Stimulated activated CD4-positive, alpha-beta T cell treated with anti-CD3 and anti-CD28 coated beads, Interleukin-1b, Interleukin-23, amount 100 ng/mL, for 24 hours (primary cell): Measurements from ENCODE around the gene CDC5L.

Experiments
- DNase-seq, 4 experiments: peaks; one replicate each; pipeline ENCODE4 v3.0.0-alpha.2; 2020; ENCODE audit warnings: low read depth in 4 of 4, low spot score in 1 of 4

CDC5L gene

DNA sequence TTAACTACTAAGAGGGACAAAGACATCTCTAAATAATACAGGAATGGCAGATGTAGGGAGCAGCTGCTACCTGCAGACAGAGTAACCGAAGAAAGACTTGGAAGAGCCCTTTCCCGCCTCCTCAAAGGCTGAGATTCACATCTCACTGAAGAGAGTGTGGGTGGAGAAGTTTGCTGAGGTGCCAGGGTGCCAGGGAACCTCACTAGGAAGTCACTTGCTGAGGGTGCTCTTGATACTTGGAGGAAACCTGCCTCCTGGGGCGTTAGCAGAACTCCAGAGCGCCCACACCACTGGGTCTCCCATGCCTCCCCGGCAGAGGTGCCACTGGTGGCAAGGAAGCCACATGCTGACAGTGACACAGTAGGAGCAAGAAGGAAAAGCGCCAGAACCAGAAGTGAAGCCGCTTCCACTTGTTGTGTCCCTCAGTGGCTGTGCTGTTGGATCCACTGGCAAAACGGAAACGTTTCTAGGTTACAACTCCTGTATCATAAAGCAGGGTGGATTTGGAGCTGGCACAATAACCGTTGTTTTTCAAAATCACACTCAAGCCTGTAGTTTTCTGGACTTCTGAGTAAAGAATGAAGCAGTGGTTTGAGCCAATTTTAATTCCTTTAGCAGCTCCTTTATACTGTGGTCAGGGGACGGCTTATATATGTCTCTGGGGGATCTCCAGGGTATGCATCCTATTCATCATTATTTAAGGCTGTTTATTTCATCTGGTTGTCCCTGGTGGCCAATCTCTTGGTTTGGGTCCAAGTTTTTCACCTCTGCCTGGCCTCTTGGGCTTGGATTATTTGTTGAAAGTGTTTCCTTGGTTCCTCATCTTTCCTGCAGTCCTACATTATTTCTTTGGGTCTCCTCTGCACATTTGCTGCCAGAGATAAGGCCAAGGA is 64.5 kb downstream of the CDC5L start:
- DNase-seq = no peak

DNA sequence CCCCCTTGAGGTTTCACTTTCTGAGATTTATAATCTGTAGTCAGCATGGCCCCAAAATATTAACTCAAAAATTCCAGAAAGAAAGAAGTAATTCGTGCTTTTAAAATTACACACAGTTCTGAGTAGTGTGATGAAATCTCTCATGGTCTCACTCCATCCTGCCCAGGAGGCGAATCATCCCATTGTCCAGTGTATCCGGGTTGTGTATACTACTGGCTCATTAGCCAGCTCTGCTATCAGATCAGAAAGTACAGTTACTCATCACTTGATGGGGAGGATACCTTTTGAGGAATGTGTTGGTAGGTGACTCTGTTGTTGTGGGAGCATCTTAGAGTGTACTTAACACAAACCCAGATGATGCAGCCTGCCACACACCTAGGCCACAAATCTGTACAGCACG is 65.2 kb downstream of the CDC5L start:
- DNase-seq = no peak

DNA sequence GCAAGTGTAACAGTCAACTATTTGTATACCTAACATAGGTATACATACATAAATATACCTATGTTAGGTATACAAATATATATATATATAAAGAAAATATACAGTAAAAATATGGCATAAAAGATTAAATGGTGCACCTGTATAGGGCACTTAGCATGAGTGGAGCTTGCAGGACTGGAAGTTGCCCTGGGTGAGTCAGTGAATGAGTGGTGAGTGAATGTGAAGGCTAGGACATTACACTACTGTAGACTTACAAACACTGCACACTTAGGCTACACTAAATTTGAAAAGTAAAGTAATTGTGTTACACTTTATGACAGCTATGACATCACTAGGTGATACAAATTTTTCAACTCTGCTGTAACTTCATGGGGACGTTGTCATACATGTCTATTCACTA is 65.6 kb downstream of the CDC5L start:
- DNase-seq = no peak

DNA sequence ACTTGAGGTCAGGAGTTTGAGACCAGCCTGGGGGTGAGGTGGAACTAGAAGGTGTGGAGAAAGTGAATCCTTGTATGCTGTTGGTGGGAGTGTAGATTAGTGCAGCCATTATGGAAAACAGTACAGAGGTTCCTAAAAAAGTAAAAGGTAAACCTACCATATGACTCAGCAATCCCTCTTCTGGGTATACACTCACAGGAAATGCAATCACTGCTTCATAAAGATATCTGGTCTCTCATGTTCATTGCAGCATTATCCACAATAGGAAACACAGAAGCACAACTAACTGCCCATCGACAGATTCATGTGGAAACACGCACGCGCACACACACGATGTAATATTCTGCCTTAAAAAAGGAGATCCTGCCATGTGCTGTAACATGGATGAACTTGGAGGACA is 66.7 kb downstream of the CDC5L start:
- DNase-seq = no peak

DNA sequence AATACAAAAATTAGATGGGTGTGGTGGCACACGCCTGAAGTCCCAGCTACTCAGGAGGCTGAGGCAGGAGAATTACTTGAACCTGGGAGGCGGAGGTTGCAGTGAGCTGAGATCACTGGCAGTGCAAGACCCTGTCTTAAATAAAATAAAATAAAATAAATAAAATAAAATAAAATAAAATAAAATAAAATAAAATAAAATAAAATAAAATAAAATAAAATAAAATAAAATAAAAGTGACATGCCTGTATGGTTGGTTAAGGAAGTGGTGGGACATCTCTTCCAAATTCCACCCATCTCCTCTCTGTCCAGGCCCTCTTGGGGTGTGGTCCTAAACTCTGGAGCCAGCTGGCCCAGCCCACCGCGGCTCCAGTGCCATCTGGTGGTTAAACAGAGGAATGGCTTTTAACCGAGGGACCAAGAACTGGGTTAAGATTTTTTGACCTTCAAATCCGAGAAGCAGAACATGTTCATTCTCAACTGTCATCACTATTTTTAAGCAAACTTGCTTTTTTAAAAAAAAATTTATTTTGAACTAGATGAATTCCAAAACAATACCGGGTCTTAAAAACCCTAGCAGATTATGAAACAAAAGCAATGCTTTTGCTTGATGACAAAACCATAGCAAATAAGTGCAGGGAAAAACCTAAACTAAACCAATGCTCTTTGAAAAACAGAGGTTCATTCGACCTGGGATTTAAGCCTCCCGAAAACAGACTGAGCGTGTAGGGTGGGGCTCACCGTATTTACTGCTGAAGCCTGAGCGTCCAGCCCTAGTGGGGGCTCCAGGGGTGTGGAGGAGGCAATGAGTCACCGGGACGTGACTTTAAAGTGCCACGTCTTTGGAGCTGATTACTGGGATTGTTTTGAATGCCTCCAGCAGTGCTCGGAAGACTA is 68.8 kb downstream of the CDC5L start:
- DNase-seq = peak in 2 of 4 experiments; percentile 13 to 18

DNA sequence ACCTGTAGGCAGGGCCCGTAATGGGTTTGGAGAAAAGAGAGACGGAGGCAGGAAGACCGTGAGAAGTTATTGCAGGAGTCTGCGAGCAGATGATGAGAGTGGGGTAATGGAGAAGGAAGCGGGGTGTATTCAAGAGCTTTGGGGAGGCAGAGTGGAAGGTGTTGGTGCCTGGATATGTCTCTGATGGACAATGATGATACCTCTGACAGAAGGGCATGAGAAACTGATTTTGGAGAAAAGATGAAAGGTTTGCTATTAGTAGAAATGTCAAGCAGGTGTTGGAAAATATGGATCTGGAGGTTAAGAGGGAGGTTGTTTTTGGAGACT is 69.4 kb downstream of the CDC5L start:
- DNase-seq = no peak

DNA sequence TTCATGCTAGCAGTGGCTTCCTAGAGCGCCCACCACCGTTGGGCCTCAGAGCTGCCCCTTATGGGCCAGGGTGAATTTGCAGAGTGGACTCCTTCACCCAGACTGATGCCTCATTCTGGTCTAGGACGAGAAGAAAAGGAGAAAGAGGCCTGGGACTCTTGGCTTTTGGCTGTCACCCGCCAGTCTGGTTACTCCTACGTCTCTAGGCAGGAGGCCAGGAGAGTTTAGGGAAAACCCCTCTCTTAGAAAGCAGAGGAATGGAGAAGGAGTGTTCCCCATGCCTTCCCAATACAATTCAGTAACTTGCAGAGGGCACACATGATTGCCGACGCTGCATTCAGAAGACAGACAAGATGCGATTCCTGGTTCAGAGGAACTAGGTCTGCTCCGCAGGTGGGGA is 70.1 kb downstream of the CDC5L start:
- no peak for DNase-seq

DNA sequence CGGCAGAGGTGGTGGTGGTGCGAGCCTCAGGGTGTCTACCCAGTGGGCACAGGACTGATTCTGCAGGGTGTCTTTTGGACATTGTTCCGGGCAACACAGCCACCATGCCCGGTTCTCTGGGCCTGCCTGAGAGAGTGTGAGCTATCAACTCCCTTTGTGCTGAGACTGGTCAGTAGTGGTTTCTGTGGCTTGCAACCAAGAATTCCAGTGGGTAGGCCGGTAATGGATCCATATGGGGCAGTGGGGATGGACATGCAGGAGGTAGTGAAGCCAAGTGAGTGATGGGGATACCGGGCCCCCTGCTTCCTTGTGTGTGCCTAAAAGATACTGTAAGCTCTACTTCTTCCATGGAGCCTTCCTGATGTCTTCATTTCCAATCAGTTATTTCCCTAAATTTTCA is 71.0 kb downstream of the CDC5L start:
- no peak for DNase-seq

DNA sequence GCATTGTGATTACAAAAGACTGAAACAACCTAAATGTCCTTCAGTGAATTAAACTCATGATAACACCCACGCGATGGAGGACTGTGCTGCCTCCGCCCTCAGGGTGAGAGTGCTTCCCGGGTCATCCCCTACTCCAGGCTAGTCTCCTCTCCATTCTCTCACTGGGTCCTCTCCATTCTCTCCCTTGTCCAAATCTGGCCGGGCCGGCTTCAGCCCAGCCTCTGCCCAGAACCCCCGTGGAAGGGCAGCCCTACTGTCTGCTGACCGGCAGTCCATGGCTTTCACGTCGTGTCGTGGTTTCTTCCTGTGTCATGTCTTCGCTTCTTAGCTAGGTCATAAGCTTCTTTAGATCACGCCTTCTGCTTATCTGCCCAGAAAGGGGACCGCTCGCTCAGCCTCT is 74.8 kb downstream of the CDC5L start:
- DNase-seq = no peak

DNA sequence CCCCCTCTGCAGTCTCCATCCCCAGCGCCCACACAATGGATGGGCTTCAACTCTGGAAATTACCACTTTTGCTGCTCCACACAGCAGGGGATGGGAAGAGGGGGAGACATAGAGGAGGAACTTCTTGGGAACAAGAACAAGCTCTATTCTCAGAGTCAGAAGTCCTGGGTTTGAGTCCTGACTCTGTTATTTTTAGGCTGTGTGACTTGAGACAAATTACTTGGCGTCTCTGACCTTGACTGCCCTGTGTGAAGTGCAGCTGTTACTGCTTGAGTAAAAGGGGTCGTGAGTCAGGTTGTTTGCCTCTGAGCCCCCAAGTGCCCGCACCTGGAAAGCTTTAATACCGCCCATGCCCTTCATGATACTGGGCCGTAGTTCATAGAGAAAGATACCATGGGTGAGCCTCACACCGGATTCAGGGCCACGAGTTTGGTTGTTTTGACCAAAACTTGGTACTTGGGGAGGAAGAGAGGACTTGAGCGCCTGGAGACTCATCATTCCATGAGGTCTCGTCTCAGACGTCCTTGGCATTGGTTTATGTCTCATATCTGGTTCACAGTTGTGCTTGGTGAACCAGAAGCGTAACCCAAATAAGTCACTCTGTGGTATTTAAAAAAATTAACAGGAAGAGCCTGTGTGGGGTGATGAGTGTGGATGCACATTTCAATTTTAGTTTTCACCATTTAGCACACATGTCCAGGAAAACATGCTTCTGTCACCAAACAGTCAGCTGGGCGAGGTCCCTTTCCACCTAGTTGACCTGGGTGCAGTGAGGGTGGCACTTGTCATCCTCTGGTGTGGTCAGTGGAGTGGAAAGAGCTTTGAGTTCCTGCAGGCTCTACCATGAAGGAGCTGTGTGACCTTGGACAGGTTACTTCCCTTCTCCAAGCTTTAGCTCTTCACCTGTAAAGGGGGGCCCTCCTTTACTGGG is 75.6 kb downstream of the CDC5L start:
- no peak for DNase-seq

DNA sequence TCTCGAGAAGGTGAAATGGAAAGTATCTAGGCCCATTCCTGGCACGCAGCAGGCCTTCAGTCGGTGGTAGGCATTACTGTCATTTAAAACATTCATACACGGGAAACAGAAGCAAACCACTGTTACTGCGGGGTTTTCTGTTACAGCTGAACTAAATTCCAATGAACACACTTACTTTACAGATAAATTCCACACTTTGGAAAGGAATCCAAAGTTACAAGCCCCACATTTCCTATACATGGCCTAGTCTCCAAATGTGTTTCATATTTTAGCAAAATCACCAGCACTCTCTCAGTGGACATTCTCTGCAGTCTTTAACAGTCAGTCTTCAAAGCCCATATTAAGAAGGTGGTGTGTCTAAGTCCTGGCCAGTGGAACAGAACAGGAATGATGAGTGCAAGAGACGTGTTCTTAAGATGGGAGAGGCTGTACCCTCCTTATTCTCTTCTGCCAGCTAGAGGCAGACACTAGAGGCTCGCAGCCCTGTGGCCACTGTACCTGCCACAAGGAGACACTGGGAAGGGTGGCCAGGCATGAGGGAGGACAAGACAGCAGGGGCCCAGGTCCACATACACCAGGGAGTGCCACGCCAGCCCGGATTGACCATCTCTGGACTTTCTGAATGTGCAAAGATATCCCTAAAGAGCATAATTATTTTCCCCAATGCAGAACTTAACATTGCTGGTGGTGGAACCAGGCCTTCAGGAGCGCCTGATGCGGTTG is 76.4 kb downstream of the CDC5L start:
- no peak for DNase-seq

DNA sequence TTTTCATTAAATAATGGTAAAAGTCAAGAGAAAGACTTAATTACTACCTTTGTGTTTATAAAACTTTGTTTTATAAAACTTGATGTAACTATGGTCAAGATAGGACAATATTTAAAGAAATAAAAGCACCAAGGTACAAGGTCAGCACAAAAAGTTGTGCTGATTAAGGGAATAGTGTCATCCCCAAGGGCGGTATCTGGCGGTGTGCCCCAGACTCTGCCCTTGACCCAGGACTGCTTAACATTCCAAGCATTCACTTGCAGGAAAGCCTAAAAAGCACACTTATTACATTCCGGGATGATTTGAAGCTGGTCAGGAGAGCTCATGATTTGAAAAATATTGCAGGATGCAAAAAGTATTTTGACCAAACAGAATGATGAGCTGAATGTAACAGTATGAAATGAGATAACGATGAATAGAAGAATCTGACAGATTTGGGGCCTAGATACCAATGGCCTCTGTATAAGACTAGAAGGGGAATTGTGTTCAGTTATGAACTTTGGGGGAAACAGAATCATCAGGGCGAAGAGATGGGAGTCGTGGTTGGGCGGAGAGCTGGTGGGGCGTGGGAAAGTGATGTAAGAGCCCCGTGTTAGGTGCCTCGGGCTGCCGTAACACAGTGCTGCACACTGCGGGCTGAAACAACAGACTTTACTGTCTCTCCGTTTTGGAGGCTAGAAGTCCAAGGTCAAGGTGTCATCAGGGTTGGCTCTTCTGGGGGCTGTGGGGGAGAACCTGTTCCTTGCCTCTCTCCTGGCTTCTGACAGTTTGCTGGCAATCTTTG is 77.2 kb downstream of the CDC5L start:
- no peak for DNase-seq

DNA sequence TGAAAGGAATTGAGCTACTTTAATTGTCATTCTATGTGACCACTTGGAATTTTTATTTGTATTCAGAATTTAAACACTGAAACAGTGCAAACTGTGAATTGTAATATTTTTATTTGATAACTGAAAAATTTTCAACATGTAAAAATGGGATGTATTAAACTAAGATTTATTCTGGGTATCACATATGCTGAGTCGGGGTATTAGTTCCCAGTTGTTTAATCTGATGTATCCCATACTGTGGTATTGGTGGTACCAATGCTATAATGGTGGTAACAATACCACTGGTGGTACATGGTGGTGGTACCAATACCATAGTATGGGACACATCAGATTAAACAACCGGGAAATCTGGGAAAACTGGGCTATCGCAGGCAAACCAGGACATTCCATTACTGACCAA is 79.4 kb downstream of the CDC5L start:
- no peak for DNase-seq

DNA sequence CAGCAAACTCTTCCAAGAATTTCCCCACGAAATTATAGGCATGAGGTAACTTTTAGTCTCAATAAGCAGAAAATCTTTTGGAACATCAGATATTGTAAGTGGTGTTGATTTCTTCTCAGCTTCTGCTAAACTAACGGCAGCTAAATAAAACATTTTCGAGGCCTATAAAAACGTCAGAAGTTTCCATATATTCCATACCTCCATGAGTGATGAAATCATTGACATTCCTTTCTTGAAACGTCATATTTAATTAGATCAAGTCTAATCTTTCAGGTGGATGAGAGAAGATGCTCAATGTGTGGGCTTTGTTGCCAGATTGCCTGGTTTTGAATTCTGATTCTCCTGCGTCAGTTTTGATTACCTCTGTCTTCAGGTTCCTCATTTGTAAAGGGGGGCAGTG is 81.3 kb downstream of the CDC5L start:
- no peak for DNase-seq

DNA sequence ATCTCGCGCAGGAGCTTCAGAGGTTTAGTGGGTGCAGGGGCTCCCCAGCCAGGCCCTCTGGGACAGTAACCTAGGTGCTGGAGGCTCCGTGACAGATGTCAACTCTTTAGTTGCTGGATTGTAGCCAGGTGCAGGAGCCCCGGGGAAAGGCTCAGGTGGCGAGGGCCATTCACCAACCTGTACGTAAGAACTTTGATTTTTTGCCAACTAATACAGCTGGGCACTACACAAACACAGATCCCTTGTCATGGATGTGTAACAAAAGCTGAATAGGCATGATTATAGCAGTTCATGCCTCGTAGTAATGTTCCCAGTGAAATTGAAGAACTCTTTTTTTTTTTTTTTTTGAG is 82.6 kb downstream of the CDC5L start:
- no peak for DNase-seq

DNA sequence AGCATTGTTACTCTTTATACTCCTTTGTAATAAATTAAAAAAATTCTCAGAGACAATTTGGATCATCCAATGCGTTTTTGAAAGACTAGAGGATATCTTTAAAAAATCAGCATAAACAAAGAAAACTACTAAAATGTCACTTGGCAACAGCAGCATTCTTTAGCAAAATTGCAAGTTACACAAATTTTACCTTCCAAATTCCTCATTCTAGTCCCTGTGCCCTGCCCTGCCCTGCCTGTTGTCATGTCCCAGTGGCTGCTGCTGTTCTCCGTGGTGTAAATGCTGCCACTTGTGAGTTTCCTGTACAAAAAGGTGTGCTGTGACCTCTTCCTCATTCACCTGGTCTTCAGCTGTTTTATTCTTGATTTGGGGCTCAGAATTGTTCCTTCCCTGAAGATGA is 83.2 kb downstream of the CDC5L start:
- no peak for DNase-seq

DNA sequence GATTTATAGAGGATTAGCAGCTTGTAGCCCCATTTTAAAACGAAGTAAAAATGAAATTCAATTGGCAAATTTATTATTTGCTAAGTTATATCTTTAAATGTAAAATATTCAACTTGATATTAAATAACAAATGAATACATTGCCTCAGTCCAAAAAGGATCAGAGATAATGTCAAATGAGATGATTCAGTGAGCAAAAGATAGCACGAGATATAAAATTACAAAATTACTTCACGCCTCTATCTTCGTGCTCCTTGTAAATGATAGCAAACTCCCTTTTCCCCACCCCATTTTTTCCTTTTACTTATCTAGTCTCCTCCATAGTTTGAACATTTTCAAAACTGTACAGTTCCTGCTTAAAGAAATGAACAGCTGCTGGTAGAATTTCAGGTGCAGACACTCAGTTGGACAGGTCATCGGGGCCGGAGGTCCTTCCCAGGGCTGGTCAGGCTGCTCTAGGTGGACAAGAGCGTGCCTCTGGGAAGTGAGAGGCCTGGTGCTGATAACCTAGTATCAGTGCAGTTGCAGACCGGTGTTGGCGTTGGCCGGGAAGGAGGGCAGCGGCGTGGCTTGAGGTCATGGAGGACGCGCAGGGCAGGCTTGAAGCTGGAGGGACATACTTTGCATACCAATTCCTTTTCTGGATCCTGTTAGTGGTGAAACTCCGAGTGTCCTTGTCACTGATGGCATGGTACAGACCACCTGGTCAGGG is 83.9 kb downstream of the CDC5L start:
- no peak for DNase-seq

DNA sequence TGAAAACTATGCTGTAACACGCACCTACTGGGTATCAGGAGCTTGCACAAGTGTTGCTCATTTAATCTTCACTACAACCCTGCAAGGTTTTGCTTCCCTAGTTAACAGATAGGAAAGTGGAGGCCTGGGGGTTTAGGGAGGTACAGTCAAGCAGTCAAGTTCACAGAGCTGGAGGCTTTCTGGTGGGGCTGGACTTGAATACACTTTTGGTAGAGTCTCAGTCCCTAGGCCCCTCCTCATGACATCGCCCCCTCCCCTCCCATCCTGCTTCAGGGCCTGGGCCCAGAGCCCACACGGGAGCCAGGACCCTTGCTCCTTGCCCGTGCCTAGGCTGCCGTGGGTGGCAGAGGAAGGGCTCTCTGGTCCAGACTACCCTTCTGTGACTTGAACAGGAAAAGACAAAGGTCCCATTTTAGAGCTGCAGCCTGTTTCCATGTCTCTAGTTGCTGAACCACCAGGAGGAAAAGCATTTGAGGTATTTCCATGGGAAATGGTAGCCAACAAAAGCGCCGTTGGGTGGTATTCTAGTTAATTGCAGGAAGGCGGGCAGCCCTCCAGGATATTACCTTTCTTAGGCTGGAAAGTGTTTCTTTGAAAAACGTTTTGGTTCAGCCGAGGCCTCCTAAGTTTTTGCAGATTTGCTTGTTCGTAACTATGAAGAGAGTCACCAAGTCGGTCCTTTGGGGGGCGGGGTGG is 84.9 kb downstream of the CDC5L start:
- DNase-seq = no peak
